Endothelial cell of umbilical vein (primary cell): ENCODE data around the gene EP300. TPM values are rescaled to one million over a fixed set of nuclear protein-coding genes. Genes with fewer than 3 reads are reported as not detected.

Source experiments
- BruUV-seq: library from RNA; stranded (reverse); fragments of 400-500 nt; replicated peaks from 2 replicates; lab custom pipeline; 2021; lab: Mats Ljungman, UMichigan
- CTCF ChIA-PET: fragments of 300-600, 350-600 bp; sonication (Branson Sonifier 250); formaldehyde crosslinking; loops from one replicate; lab custom pipeline; 2021; ENCODE audit warnings: antibody characterized with exemption, inconsistent platforms; lab: Charles Lee
- POLR2A ChIA-PET: fragments of 300-600, 350-600 bp; sonication (Branson Sonifier 250); formaldehyde crosslinking; loops from one replicate; lab custom pipeline; 2021; ENCODE audit warnings: antibody characterized with exemption, inconsistent platforms; lab: Charles Lee
- DNase-seq: peaks from one replicate; pipeline ENCODE4 v3.0.0-alpha.2; 2011; ENCODE audit warnings: low read depth, low spot score
- FAIRE-seq: peaks from 2 replicates; lab custom pipeline; 2011; peaks lifted over from hg19 to GRCh38; lab: Jason Lieb, UNC
- H2AFZ ChIP-seq: 2 replicates; pipeline ENCODE4 v1.6.0; 2012; ENCODE audit warnings: low read depth, low read length, control low read depth, inconsistent platforms
- H3K27ac ChIP-seq: 2 replicates; pipeline ENCODE4 v1.5.1; 2011; ENCODE audit warnings: low read depth, mild to moderate bottlenecking, control low read depth, low read length, moderate library complexity; ENCODE audit not compliant: insufficient read depth
- H3K27me3 ChIP-seq, 2 experiments: 2 replicates each; pipeline versions ENCODE4 v1.6.0 to v1.6.1; 2011; ENCODE audit warnings: low read length in 2 of 2, mixed read lengths in 1 of 2; ENCODE audit not compliant: control insufficient read depth in 2 of 2, insufficient read depth in 2 of 2
- H3K36me3 ChIP-seq, 2 experiments: 2 replicates in 1 of 2; 3 replicates in 1 of 2; pipeline ENCODE4 v1.5.1; 2011; ENCODE audit warnings: low read length in 2 of 2, mild to moderate bottlenecking in 1 of 2, moderate library complexity in 1 of 2; ENCODE audit not compliant: control insufficient read depth in 2 of 2, insufficient read depth in 2 of 2; ENCODE audit errors: extremely low read depth in 1 of 2
- H3K4me1 ChIP-seq: 3 replicates; pipeline ENCODE4 v1.5.1; 2011; ENCODE audit warnings: mild to moderate bottlenecking, low read length; ENCODE audit not compliant: control insufficient read depth, insufficient read depth; ENCODE audit errors: extremely low read depth
- H3K4me2 ChIP-seq: 2 replicates; pipeline ENCODE4 v1.6.1; 2011; ENCODE audit warnings: low read length, control low read depth, mixed read lengths; ENCODE audit not compliant: insufficient read depth
- H3K4me3 ChIP-seq, 3 experiments: fragments of 200-600 bp in 1 of 3; sonication (generic), shearing (Covaris generic) in 1 of 3; replicated peaks in 1 of 3; 2 replicates each; pipeline ENCODE4 v1.5.1; 2011 to 2016; ENCODE audit warnings: control low read depth in 3 of 3, low read length in 3 of 3, mild to moderate bottlenecking in 2 of 3, inconsistent platforms in 1 of 3, low read depth in 1 of 3, moderate library complexity in 1 of 3; ENCODE audit not compliant: insufficient read depth in 1 of 3
- H3K79me2 ChIP-seq: 2 replicates; pipeline ENCODE4 v1.6.0; 2012; ENCODE audit warnings: low read length, inconsistent platforms; ENCODE audit not compliant: control insufficient read depth, insufficient read depth
- H3K9ac ChIP-seq: replicated peaks from 2 replicates; pipeline ENCODE3; 2011; ENCODE audit warnings: low read length, control low read depth; ENCODE audit not compliant: insufficient read depth; ENCODE audit errors: extremely low read depth
- H3K9me1 ChIP-seq: replicated peaks from 3 replicates; pipeline ENCODE4 v1.6.0; 2011; ENCODE audit warnings: mild to moderate bottlenecking, low read length; ENCODE audit not compliant: control insufficient read depth, insufficient read depth; ENCODE audit errors: extremely low read depth
- H3K9me3 ChIP-seq: replicated peaks from 2 replicates; pipeline ENCODE4 v1.5.1; 2012; ENCODE audit warnings: low read length, inconsistent platforms; ENCODE audit not compliant: control insufficient read depth, insufficient read depth
- H4K20me1 ChIP-seq: replicated peaks from 2 replicates; pipeline ENCODE3; 2011; ENCODE audit warnings: mild to moderate bottlenecking, low read length; ENCODE audit not compliant: control insufficient read depth, insufficient read depth; ENCODE audit errors: extremely low read depth
- EZH2 ChIP-seq: IDR thresholded peaks from 2 replicates; pipeline ENCODE4 v1.6.1; 2012; ENCODE audit warnings: borderline replicate concordance, low read depth, mild to moderate bottlenecking, moderate library complexity, low read length, inconsistent platforms; ENCODE audit not compliant: severe bottlenecking
- FOS ChIP-seq: IDR thresholded peaks from 2 replicates; pipeline ENCODE4 v1.6.1; 2011; ENCODE audit warnings: mild to moderate bottlenecking, low read length, moderate library complexity, borderline replicate concordance; ENCODE audit not compliant: insufficient read depth
- GATA2 ChIP-seq: IDR thresholded peaks from 2 replicates; pipeline ENCODE4 v1.7.0; 2011; ENCODE audit warnings: low read depth, mild to moderate bottlenecking, moderate library complexity, mixed read lengths, low read length; ENCODE audit not compliant: insufficient read length, insufficient read depth
- JUN ChIP-seq: IDR thresholded peaks from 2 replicates; pipeline ENCODE4 v1.6.1; 2011; ENCODE audit warnings: borderline replicate concordance, low read depth; ENCODE audit not compliant: insufficient read length, insufficient read depth
- MYC ChIP-seq: IDR thresholded peaks from one replicate; pipeline ENCODE4 v1.6.1; 2011; ENCODE audit warnings: mild to moderate bottlenecking, low read depth, low read length
- POLR2A ChIP-seq: IDR thresholded peaks from 2 replicates; pipeline ENCODE4 v1.6.1; 2012; ENCODE audit warnings: low read depth, mild to moderate bottlenecking, control low read depth, low read length
- POLR2AphosphoS5 ChIP-seq: IDR thresholded peaks from 2 replicates; pipeline ENCODE4 v1.6.1; 2012; ENCODE audit warnings: low read depth, mild to moderate bottlenecking, control low read depth, low read length, moderate library complexity; ENCODE audit not compliant: insufficient read depth
- dilution Hi-C: fragments of 300-500 bp; cut with MboI; formaldehyde crosslinking; loops from one replicate; pipeline ENCODE4 v1.15.0; 2019; ENCODE audit warnings: low sequenced_read_pairs; ENCODE audit not compliant: extremely low pct_ligation_motif_present
- intact Hi-C: fragments of 100-400 bp; cut with micrococcal nuclease; formaldehyde crosslinking; loops from one replicate; pipeline ENCODE4 v1.10.0; 2022
- polyA plus RNA-seq, 4 experiments: library from polyadenylated mRNA; depleted of rRNA in 3 of 4; stranded (reverse) in 3 of 4; unstranded in 1 of 4; fragments of >200 nt; gene quantifications; 2 replicates each; pipeline versions ENCODE4 v1.2.1 to v1.2.3, GENCODE V29; 2011 to 2012; ENCODE audit warnings: missing spikeins in 1 of 4
- total RNA-seq: library from RNA; stranded (reverse); gene quantifications from 2 replicates; pipeline ENCODE4 v1.2.3, GENCODE V29; 2021
- TF ChIP-seq, protein P1 (sequence below), 2 donors: IDR thresholded peaks; 1 replicate in 1 of 2; 2 replicates in 1 of 2; pipeline ENCODE4 v1.5.1; 2011; ENCODE audit warnings: low read length in 2 of 2, mild to moderate bottlenecking in 2 of 2, moderate library complexity in 2 of 2, control low read depth in 1 of 2, inconsistent platforms in 1 of 2, low read depth in 1 of 2; ENCODE audit not compliant: insufficient read depth in 1 of 2; ENCODE audit errors: extremely low read depth in 1 of 2
- TF ChIP-seq, protein P2 (sequence below): IDR thresholded peaks from 2 replicates; pipeline ENCODE4 v1.6.1; 2011; ENCODE audit not compliant: insufficient read depth, insufficient read length

The EP300 gene
- total and polyA plus RNA-seq, 2 donors (not counting 3 experiments of a cell fraction or from before 2014, with no cell fraction given): 24.4 to 63.0 TPM

DNA sequence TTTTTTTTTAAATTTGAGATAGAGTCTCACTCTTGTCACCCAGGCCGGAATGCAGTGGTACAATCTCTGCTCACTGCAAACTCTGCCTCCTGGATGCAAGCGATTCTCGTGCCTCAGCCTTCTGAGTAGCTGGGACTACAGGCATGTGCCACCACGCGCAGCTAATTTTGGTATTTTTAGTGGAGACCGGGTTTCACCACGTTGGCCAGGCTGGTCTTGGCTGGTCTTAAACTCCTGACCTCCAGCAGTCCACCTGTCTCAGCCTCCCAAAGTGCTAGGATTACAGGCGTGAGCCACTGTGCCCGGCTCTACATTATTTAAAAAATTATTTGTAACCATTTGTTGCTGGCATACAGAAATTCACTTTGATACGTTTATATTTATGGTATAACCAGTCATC lies 18.6 kb downstream of the EP300 start:
- H3K4me2 ChIP-seq: no peak overlapping the region
- dilution Hi-C loops (no loop called here), intact Hi-C loops (no loop called here)
- CTCF ChIA-PET: interaction anchor here (0.9 to 2.0 kb wide), 2 partner anchors 18 to 188 kb away, joined by 3 to 18 read pairs; no protein-coding TSS in a partner anchor
- H3K9me3 ChIP-seq: no peaks in the 10 kb centered on the region
- DNase-seq: no peak
- no peak for FAIRE-seq
- no TSS peak for BruUV-seq
- H3K4me1 ChIP-seq: no peaks in the 10 kb centered on the region
- POLR2A ChIA-PET: no interaction called here
- no peak overlapping the region for H2AFZ ChIP-seq
- H3K4me3 ChIP-seq: no peak overlapping the region
- no peaks in the 10 kb centered on the region for H3K9me1 ChIP-seq
- peaks cover 87% of the 10 kb centered on the region for H3K79me2 ChIP-seq
- H3K36me3 ChIP-seq: peaks cover 2 to 6% of the 10 kb centered on the region in 2 experiments
- TF ChIP-seq POLR2A: no peak
- no peak for TF ChIP-seq POLR2AphosphoS5
- TF ChIP-seq, protein P1, sequence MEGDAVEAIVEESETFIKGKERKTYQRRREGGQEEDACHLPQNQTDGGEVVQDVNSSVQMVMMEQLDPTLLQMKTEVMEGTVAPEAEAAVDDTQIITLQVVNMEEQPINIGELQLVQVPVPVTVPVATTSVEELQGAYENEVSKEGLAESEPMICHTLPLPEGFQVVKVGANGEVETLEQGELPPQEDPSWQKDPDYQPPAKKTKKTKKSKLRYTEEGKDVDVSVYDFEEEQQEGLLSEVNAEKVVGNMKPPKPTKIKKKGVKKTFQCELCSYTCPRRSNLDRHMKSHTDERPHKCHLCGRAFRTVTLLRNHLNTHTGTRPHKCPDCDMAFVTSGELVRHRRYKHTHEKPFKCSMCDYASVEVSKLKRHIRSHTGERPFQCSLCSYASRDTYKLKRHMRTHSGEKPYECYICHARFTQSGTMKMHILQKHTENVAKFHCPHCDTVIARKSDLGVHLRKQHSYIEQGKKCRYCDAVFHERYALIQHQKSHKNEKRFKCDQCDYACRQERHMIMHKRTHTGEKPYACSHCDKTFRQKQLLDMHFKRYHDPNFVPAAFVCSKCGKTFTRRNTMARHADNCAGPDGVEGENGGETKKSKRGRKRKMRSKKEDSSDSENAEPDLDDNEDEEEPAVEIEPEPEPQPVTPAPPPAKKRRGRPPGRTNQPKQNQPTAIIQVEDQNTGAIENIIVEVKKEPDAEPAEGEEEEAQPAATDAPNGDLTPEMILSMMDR (IDR thresholded peaks at IDR 0.05; ENCODE audit: extremely low read depth in 1 of 2, insufficient read depth in 1 of 2, low read depth in 1 of 2, low read length in 2 of 2): no peak
- TF ChIP-seq GATA2: no peak
- TF ChIP-seq JUN: no peak
- TF ChIP-seq MYC: no peak
- no peak for TF ChIP-seq EZH2
- TF ChIP-seq, protein P2, sequence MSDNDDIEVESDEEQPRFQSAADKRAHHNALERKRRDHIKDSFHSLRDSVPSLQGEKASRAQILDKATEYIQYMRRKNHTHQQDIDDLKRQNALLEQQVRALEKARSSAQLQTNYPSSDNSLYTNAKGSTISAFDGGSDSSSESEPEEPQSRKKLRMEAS: no peak
- TF ChIP-seq FOS: no peak
- H3K27me3 ChIP-seq: no peaks in the 10 kb centered on the region
- no peak overlapping the region for H3K27ac ChIP-seq
- H4K20me1 ChIP-seq: peaks cover 15% of the 10 kb centered on the region
- H3K9ac ChIP-seq: no peak overlapping the region
